NCI-H1436 (cell line): ENCODE data around the gene IAH1.

Experiments used
- DNase-seq: peaks from one replicate; lab custom pipeline; 2025; lab: John Stamatoyannopoulos, UW

IAH1 gene

GRCh38 chr2:9527995-9528787 lies 53.8 kb downstream of the IAH1 start:
- DNase-seq = no peak

GRCh38 chr2:9532421-9532820 lies 58.1 kb downstream of the IAH1 start:
- no peak for DNase-seq

DNA sequence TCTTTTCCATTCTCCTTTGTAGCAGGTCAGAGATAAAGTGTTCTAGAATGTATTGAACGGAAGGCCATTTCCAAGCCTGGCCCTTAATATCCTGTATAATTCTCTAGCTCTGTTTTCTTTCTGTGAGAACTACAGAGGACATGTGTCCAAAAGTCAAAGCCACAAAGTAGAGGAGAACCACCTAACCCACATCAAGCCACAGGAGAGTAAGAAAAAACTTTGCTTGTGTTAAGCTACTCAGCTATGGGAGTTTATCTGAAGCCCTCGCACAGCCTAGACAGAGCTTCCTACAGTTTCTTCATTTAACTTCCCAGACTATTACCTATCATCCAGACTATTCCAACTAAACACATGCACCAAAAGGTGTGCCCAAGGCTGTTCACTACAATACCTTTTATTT lies 59.3 kb downstream of the IAH1 start:
- DNase-seq = no peak

- DNase-seq = no peak
Observed at GRCh38 chr2:9535177-9535576, 60.8 kb downstream of the IAH1 start.

GRCh38 chr2:9536504-9536903 lies 62.2 kb downstream of the IAH1 start:
- DNase-seq = no peak

- no peak for DNase-seq
Observed at GRCh38 chr2:9538000-9538507, 63.7 kb downstream of the IAH1 start.
